IPS-20b (cell line): ENCODE measurements around the gene OGN.
"Not testable (repeated sequence)": the region's sequence is repeated elsewhere in the genome, so short reads cannot be mapped to it uniquely, and the experiment has no call there.

Source experiments
- H3K27ac ChIP-seq: one replicate; pipeline ENCODE4 v1.5.1; 2013; ENCODE audit warnings: low read length
- H3K27me3 ChIP-seq: 2 replicates; pipeline ENCODE4 v1.6.1; 2013; ENCODE audit warnings: mild to moderate bottlenecking, low read length, inconsistent platforms; ENCODE audit not compliant: insufficient read depth
- H3K36me3 ChIP-seq: 2 replicates; pipeline ENCODE4 v1.6.1; 2013; ENCODE audit warnings: low read depth, mild to moderate bottlenecking, inconsistent platforms, low read length, moderate library complexity; ENCODE audit not compliant: insufficient read depth
- H3K4me1 ChIP-seq: 2 replicates; pipeline ENCODE4 v1.6.1; 2013; ENCODE audit warnings: mild to moderate bottlenecking, control low read depth, inconsistent platforms, low read length, moderate library complexity; ENCODE audit not compliant: insufficient read depth
- H3K4me3 ChIP-seq: 2 replicates; pipeline ENCODE4 v1.5.1; 2013; ENCODE audit warnings: mild to moderate bottlenecking, low read length, inconsistent platforms
- H3K9ac ChIP-seq: 2 replicates; pipeline ENCODE4 v1.6.1; 2013; ENCODE audit warnings: low read depth, mild to moderate bottlenecking, inconsistent platforms, low read length, moderate library complexity
- H3K9me3 ChIP-seq: 2 replicates; pipeline ENCODE4 v1.6.1; 2013; ENCODE audit warnings: mild to moderate bottlenecking, low read depth, low read length, inconsistent platforms; ENCODE audit not compliant: insufficient read depth

OGN gene

GRCh38 chr9:92425474-92425873 lies 21.1 kb upstream of the OGN start:
- H3K9ac ChIP-seq: no peak overlapping the region
- H3K4me1 ChIP-seq: no peaks in the 10 kb centered on the region
- H3K27me3 ChIP-seq: no peaks in the 10 kb centered on the region
- H3K36me3 ChIP-seq: no peaks in the 10 kb centered on the region
- no peaks in the 10 kb centered on the region for H3K9me3 ChIP-seq
- H3K4me3 ChIP-seq: no peak overlapping the region
- H3K27ac ChIP-seq: no peak overlapping the region

- no peaks in the 10 kb centered on the region for H3K27me3 ChIP-seq
- no peak within 1 kb of the TSS for H3K27ac ChIP-seq
- no peaks in the 10 kb centered on the region for H3K4me1 ChIP-seq
- no peaks in the 10 kb centered on the region for H3K9me3 ChIP-seq
- no peak within 1 kb of the TSS for H3K9ac ChIP-seq
- no peaks in the 10 kb centered on the region for H3K36me3 ChIP-seq
- no peak within 1 kb of the TSS for H3K4me3 ChIP-seq
Observed at GRCh38 chr9:92424340-92424739, 20.0 kb upstream of the OGN start, which contains the start of gene OMD. Gene OMD (minus strand): TSS chr9:92424471. CDS start chr9:92417558, 6,913 bp downstream.

- Histone ChIP-seq H3K9ac (no peak overlapping the region), H3K4me1 (no peaks in the 10 kb centered on the region), H3K27ac (no peak overlapping the region), H3K27me3 (no peaks in the 10 kb centered on the region), H3K4me3 (no peak overlapping the region), H3K9me3 (no peaks in the 10 kb centered on the region), H3K36me3 (no peaks in the 10 kb centered on the region)
Observed at GRCh38 chr9:92423612-92424011, 19.2 kb upstream of the OGN start.

GRCh38 chr9:92422611-92423338 lies 18.4 kb upstream of the OGN start:
- no peak overlapping the region for H3K9ac ChIP-seq
- no peaks in the 10 kb centered on the region for H3K4me1 ChIP-seq
- H3K9me3 ChIP-seq: no peaks in the 10 kb centered on the region
- no peaks in the 10 kb centered on the region for H3K36me3 ChIP-seq
- no peak overlapping the region for H3K4me3 ChIP-seq
- H3K27ac ChIP-seq: no peak overlapping the region
- no peaks in the 10 kb centered on the region for H3K27me3 ChIP-seq

- Histone ChIP-seq H3K4me1 (no peaks in the 10 kb centered on the region), H3K9ac (no peak overlapping the region), H3K4me3 (no peak overlapping the region), H3K27me3 (no peaks in the 10 kb centered on the region), H3K9me3 (no peaks in the 10 kb centered on the region), H3K36me3 (no peaks in the 10 kb centered on the region), H3K27ac (no peak overlapping the region)
Observed at GRCh38 chr9:92414566-92414965, 10.2 kb upstream of the OGN start.

GRCh38 chr9:92411157-92411556 lies 6.8 kb upstream of the OGN start:
- not testable (repeated sequence) for H3K27me3 ChIP-seq

GRCh38 chr9:92408747-92409478 lies 4.5 kb upstream of the OGN start:
- Histone ChIP-seq H3K27ac (no peak overlapping the region), H3K9me3 (no peaks in the 10 kb centered on the region), H3K4me3 (no peak overlapping the region), H3K36me3 (no peaks in the 10 kb centered on the region), H3K9ac (no peak overlapping the region), H3K27me3 (no peaks in the 10 kb centered on the region), H3K4me1 (no peaks in the 10 kb centered on the region)

More at GRCh38 chr9:92411157-92411556, 6.8 kb upstream of the OGN start:
- H3K4me3 ChIP-seq, H3K4me1 ChIP-seq, H3K27ac ChIP-seq, H3K9ac ChIP-seq, H3K9me3 ChIP-seq, H3K36me3 ChIP-seq: not testable (repeated sequence)

DNA sequence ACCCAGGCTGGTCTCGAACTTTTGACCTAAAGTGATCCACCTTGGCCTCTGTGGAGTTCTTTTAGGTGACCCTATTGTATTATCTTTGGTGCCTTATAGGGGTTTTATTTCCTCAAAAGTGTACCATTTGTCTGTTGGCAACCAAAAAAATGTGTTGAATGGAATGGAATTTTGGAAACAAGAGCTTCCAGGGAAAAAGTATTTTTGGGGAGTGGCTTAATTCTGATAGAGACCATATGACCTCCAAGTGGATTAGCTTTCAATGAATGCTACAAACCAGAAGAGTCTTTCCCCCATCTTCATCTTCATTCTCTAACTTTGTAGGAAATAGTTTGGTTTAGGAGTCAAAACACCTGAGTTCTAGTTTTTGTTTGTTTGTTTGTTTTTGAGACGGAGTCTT lies 3.4 kb upstream of the OGN start:
- H3K27me3 ChIP-seq: no peaks in the 10 kb centered on the region
- H3K4me3 ChIP-seq: no peak overlapping the region
- H3K9ac ChIP-seq: no peak overlapping the region
- no peaks in the 10 kb centered on the region for H3K9me3 ChIP-seq
- no peaks in the 10 kb centered on the region for H3K4me1 ChIP-seq
- H3K27ac ChIP-seq: no peak overlapping the region
- H3K36me3 ChIP-seq: no peaks in the 10 kb centered on the region

- Histone ChIP-seq H3K9ac (no peak overlapping the region), H3K27ac (no peak overlapping the region)
Observed at GRCh38 chr9:92406477-92406876, 2.1 kb upstream of the OGN start.

DNA sequence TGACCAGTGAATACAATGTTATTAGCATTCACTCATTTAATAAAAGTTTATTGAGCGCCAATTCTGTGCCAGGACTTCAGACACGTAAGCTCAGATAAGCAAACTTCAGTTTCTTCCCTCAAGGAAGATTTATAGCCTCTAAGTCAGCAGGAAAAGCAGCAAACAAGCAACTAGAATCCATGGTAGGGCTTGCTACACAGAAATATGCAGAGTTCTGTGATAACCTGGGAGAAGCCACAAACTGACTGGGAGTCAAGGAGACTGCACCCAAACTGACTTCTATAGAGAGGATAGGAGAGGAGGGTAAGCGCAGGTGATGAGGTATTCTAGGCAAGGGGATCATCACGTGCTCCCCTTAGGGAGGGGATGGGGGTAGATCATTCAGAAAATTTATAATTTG lies 1.4 kb upstream of the OGN start:
- H3K27me3 ChIP-seq: no peaks in the 10 kb centered on the region
- no peaks in the 10 kb centered on the region for H3K4me1 ChIP-seq
- H3K9ac ChIP-seq: no peak overlapping the region
- no peaks in the 10 kb centered on the region for H3K36me3 ChIP-seq
- no peak overlapping the region for H3K4me3 ChIP-seq
- no peak overlapping the region for H3K27ac ChIP-seq
- H3K9me3 ChIP-seq: no peaks in the 10 kb centered on the region

More at GRCh38 chr9:92406477-92406876, 2.1 kb upstream of the OGN start:
- Histone ChIP-seq H3K4me3 (no peak overlapping the region), H3K9me3 (no peaks in the 10 kb centered on the region), H3K36me3 (no peaks in the 10 kb centered on the region), H3K4me1 (no peaks in the 10 kb centered on the region), H3K27me3 (no peaks in the 10 kb centered on the region)

DNA sequence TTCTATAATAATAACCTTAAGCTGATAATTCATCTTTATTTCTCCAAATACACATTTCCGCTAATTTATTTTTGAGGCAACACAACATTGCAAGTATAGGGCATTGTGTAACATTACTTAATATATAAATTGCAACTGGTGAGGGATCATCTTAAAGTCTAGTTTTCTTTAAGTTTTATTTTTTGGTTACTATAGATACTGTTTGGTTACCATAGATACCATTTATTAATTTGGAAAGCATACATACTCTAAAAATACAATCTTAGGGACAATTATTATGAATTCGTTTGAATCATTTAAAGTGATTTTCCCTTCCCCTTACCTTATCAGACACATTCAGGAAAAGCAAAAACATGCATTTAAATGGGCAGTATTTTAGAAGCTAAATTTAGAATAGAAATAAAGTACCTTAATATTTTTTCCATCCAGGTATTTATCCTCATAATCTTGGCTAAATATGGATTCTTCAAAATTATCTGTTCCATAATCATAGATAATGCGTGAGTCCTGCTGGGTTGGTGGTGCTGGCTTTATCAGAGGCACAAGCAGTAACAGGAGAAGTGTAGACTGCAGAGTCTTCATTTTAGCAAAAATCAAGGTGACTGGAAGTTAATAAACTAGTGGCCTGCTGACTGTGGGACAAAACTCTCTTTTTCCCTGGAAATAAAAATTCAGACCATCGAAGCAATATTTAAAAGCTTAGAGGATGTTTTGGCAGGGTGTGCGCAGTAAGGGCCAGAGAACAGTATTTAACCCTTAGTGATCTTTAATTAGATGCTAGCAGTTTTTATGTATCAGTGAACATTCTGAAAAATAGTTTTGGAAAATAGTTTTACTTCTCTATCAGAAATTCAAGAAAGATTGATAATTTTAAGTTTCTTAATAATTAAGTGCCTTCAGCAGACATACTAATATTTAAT lies 1.3 kb downstream of the OGN start:
- Histone ChIP-seq H3K27me3 (no peaks in the 10 kb centered on the region), H3K9me3 (no peaks in the 10 kb centered on the region), H3K4me1 (no peaks in the 10 kb centered on the region), H3K36me3 (no peaks in the 10 kb centered on the region), H3K27ac (no peak overlapping the region), H3K9ac (no peak overlapping the region), H3K4me3 (no peak overlapping the region)
